ENCODE data around the gene GRK5. TPM values are rescaled to one million over a fixed set of nuclear protein-coding genes. Genes with fewer than 3 reads are reported as not detected.
"Not testable (repeated sequence)": the region's sequence is repeated elsewhere in the genome, so short reads cannot be mapped to it uniquely, and the experiment has no call there.

Gene GRK5
- total RNA-seq, 1 donor, result 16.0 TPM

DNA sequence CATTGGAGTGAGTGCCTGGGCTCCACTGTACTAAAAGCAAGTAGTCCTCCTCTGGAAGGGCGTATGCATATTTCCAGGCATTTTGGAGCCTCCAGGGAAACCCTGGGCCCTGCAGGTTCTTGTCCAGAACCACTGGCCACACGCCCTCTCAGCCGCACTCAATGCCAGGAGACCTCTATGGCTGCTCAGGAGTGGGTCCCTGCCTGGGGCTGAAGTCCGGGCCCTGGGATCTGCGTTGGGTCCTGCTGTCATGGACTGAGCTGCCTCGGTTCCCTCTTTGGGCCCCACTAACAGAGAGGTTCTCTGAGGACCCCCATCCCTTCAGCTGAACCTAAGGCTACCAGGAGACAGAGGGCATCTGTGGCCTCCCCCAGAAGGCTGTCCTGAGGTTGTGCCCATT is 58.3 kb downstream of the GRK5 start:
- DNase-seq (ENCODE audit: low read depth), result no peak
- no peak for TF ChIP-seq CTCF (IDR thresholded peaks at IDR 0.05; ENCODE audit: insufficient read depth, low read depth, low read length)
- H3K4me3 ChIP-seq (ENCODE audit: low read depth, low read length), result no peak overlapping the region

GRCh38 chr10:119267384-119267783 is 60.0 kb downstream of the GRK5 start:
- TF ChIP-seq CTCF (IDR thresholded peaks at IDR 0.05; ENCODE audit: insufficient read depth, low read depth, low read length), result no peak
- no peak overlapping the region for H3K4me3 ChIP-seq (ENCODE audit: low read depth, low read length)
- DNase-seq (ENCODE audit: low read depth), result no peak

DNA sequence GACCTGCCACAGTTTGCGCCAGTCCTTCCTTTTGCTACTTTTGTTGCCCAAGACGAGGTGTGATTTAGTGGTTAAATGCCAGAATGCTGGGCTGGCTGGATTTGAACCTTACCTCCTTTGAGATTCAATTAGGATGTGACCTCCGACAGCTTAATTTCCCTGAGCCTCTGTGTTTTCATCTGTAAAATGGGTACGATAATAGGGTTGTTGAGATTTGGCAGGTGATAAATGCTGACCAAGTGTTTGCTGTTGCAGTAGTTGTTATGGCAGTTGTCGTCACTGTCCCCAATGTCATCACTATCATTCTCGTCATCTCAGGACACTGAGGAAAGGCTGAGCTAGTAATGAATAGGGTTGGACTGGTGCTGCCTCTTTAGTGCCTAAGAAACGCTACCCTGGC is 61.1 kb downstream of the GRK5 start:
- H3K4me3 ChIP-seq (ENCODE audit: low read depth, low read length), result no peak overlapping the region
- DNase-seq (ENCODE audit: low read depth), result no peak
- no peak for TF ChIP-seq CTCF (IDR thresholded peaks at IDR 0.05; ENCODE audit: insufficient read depth, low read depth, low read length)

- TF ChIP-seq CTCF (IDR thresholded peaks at IDR 0.05; ENCODE audit: insufficient read depth, low read depth, low read length), result no peak
- no peak overlapping the region for H3K4me3 ChIP-seq (ENCODE audit: low read depth, low read length)
- DNase-seq (ENCODE audit: low read depth), result no peak
Observed at GRCh38 chr10:119268871-119269506, 61.6 kb downstream of the GRK5 start.

- no peak for TF ChIP-seq CTCF (IDR thresholded peaks at IDR 0.05; ENCODE audit: insufficient read depth, low read depth, low read length)
- no peak overlapping the region for H3K4me3 ChIP-seq (ENCODE audit: low read depth, low read length)
- DNase-seq (ENCODE audit: low read depth), result no peak
Observed at GRCh38 chr10:119269737-119270136, 62.4 kb downstream of the GRK5 start.

DNA sequence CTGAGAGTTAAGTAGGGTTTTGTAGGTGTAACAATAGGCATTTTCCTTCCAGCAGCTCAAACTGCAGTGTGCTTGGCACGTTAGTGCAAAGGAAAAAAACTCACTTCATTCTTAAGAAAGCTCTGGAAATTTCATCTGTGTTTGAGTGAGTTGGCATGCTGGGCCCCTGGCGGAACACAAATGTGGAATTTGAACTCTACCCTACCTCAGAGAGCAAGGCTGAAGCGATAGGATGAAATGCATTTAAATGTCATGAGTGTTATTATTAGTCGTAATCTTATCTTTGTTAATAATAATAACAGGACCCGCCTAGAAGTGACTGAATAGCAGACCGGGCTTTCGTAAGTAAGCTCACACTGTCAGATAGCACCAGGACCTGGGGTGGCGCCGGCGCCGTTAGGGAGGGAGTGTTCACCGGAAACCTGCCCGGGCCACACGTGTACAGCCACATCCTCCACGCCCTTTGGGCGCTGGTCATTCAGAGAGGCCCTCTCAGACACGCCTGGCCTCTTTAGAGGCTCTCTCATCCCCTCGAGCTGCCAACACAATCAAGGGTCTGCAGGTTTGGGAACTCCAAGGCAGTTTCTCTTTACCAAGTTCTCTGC is 63.5 kb downstream of the GRK5 start:
- H3K4me3 ChIP-seq (ENCODE audit: low read depth, low read length), result peak overlapping the region; percentile 36
- DNase-seq (ENCODE audit: low read depth), result peak; percentile 96
- no peak for TF ChIP-seq CTCF (IDR thresholded peaks at IDR 0.05; ENCODE audit: insufficient read depth, low read depth, low read length)

DNA sequence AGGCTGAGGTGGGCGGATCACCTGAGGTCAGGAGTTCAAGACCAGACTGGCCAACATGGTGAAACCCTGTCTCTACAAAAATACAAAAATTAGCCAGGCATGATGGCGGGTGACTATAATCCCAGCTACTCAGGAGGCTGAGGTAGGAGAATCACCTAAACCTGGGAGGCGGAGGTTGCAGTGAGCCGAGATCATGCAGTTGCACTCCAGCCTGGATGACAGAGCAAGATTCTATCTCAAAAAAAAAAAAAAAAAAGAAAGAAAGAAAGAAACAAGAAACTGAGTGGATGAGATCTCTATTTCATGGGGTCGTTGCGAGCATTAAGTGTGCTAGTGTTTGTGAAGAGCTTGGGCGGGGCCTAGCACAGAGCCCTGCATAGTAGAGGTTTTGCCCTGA is 65.0 kb downstream of the GRK5 start:
- DNase-seq (ENCODE audit: low read depth); H3K4me3 ChIP-seq (ENCODE audit: low read depth, low read length): not testable (repeated sequence)

Measured in fibroblast of villous mesenchyme (primary cell).